ENCODE measurements around the gene RAB13. TPM values are rescaled to one million over a fixed set of nuclear protein-coding genes. Genes with fewer than 3 reads are reported as not detected.

The RAB13 gene
- total and polyA plus RNA-seq, 2 donors (not counting 1 experiment from before 2014, with no cell fraction given): 0.09 to 9.7 TPM

GRCh38 chr1:154012129-154012528, 26.0 kb upstream of the RAB13 start:
- Histone ChIP-seq H3K36me3 (replicated peaks in 1 of 2; ENCODE audit: control extremely low read depth in 1 of 2, control insufficient read depth in 1 of 2, extremely low read depth in 1 of 2, insufficient read depth in 2 of 2, low read length in 1 of 2) (no peaks in the 10 kb centered on the region), H3K27ac (ENCODE audit: low read length in 2 of 2) (no peak overlapping the region), H4K20me1 (ENCODE audit: control insufficient read depth, insufficient read depth, low read length, poor library complexity, severe bottlenecking) (no peaks in the 10 kb centered on the region), H3K9me3 (ENCODE audit: control extremely low read depth in 1 of 3, control insufficient read depth in 2 of 3, insufficient read depth in 1 of 3, low read length in 2 of 3) (no peaks in the 10 kb centered on the region), H3K4me2 (replicated peaks; ENCODE audit: low read depth, low read length, poor library complexity, severe bottlenecking) (no peak overlapping the region), H3K9ac (ENCODE audit: low read length) (no peak overlapping the region), H3K4me1 (ENCODE audit: control insufficient read depth in 2 of 2, insufficient read depth in 2 of 2, low read length in 2 of 2) (no peaks in the 10 kb centered on the region), H3K27me3 (replicated peaks in 1 of 4; ENCODE audit: control extremely low read depth in 1 of 4, control insufficient read depth in 3 of 4, insufficient read depth in 4 of 4, low read length in 3 of 4) (no peaks in the 10 kb centered on the region), H2AFZ (ENCODE audit: insufficient read depth, low read depth, low read length, poor library complexity, severe bottlenecking) (no peak overlapping the region), H3K79me2 (ENCODE audit: control insufficient read depth, insufficient read depth, low read length) (no peaks in the 10 kb centered on the region), H3K4me3 (ENCODE audit: control extremely low read depth in 1 of 5, extremely low read depth in 1 of 5, insufficient read depth in 1 of 5, low read depth in 2 of 5, low read length in 4 of 5) (no peak overlapping the region)
- no peaks in the 10 kb centered on the region for H3K4me1 Mint-ChIP-seq
- TF ChIP-seq, protein P1, sequence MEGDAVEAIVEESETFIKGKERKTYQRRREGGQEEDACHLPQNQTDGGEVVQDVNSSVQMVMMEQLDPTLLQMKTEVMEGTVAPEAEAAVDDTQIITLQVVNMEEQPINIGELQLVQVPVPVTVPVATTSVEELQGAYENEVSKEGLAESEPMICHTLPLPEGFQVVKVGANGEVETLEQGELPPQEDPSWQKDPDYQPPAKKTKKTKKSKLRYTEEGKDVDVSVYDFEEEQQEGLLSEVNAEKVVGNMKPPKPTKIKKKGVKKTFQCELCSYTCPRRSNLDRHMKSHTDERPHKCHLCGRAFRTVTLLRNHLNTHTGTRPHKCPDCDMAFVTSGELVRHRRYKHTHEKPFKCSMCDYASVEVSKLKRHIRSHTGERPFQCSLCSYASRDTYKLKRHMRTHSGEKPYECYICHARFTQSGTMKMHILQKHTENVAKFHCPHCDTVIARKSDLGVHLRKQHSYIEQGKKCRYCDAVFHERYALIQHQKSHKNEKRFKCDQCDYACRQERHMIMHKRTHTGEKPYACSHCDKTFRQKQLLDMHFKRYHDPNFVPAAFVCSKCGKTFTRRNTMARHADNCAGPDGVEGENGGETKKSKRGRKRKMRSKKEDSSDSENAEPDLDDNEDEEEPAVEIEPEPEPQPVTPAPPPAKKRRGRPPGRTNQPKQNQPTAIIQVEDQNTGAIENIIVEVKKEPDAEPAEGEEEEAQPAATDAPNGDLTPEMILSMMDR (IDR thresholded peaks at IDR 0.05): no peak
- no peak for TF ChIP-seq EZH2 (IDR thresholded peaks at IDR 0.05; ENCODE audit: borderline replicate concordance, insufficient read depth, low read depth, low read length, poor library complexity, severe bottlenecking)
- no peak for ATAC-seq (ENCODE audit: low read depth)
- no peak overlapping the region for H3K4me3 Mint-ChIP-seq
- no peaks in the 10 kb centered on the region for H3K9me3 Mint-ChIP-seq (ENCODE audit: insufficient read depth)
- POLR2A ChIA-PET: interaction anchor here (0.7 kb wide), 1 partner anchor 221 kb away, joined by 5 read pairs; no protein-coding TSS in a partner anchor
- H3K27me3 Mint-ChIP-seq: no peaks in the 10 kb centered on the region
- 100% methylated on average over 1 of the region's 1 CpG for WGBS (ENCODE audit: insufficient coverage)
- DNase-seq: no peak
- no peak overlapping the region for H3K27ac Mint-ChIP-seq
- intact Hi-C loops (cut with micrococcal nuclease): no loop called here
- CTCF ChIA-PET: no interaction called here

GRCh38 chr1:154006136-154006535, 20.0 kb upstream of the RAB13 start:
- no peaks in the 10 kb centered on the region for H3K9me3 ChIP-seq (ENCODE audit: control extremely low read depth in 1 of 3, control insufficient read depth in 2 of 3, insufficient read depth in 1 of 3, low read length in 2 of 3)
- no peaks in the 10 kb centered on the region for H3K79me2 ChIP-seq (ENCODE audit: control insufficient read depth, insufficient read depth, low read length)
- Mint-ChIP-seq H3K4me1 (no peaks in the 10 kb centered on the region), H3K9me3 (ENCODE audit: insufficient read depth) (no peaks in the 10 kb centered on the region), H3K4me3 (no peak overlapping the region), H3K27me3 (no peaks in the 10 kb centered on the region), H3K27ac (no peak overlapping the region)
- no CpG with 5 or more reads among the region's 3 CpGs for WGBS (ENCODE audit: insufficient coverage)
- H3K27me3 ChIP-seq (replicated peaks in 1 of 4; ENCODE audit: control extremely low read depth in 1 of 4, control insufficient read depth in 3 of 4, insufficient read depth in 4 of 4, low read length in 3 of 4): no peaks in the 10 kb centered on the region
- ChIA-PET CTCF (no interaction called here), POLR2A (no interaction called here)
- no peak overlapping the region for H3K4me2 ChIP-seq (replicated peaks; ENCODE audit: low read depth, low read length, poor library complexity, severe bottlenecking)
- intact Hi-C loops (cut with micrococcal nuclease): no loop called here
- TF ChIP-seq, protein P1 (IDR thresholded peaks at IDR 0.05): no peak
- TF ChIP-seq EZH2 (IDR thresholded peaks at IDR 0.05; ENCODE audit: borderline replicate concordance, insufficient read depth, low read depth, low read length, poor library complexity, severe bottlenecking): no peak
- DNase-seq (no peak), ATAC-seq (ENCODE audit: low read depth) (no peak)
- H4K20me1 ChIP-seq (ENCODE audit: control insufficient read depth, insufficient read depth, low read length, poor library complexity, severe bottlenecking): no peaks in the 10 kb centered on the region
- no peaks in the 10 kb centered on the region for H3K4me1 ChIP-seq (ENCODE audit: control insufficient read depth in 2 of 2, insufficient read depth in 2 of 2, low read length in 2 of 2)
- no peaks in the 10 kb centered on the region for H3K36me3 ChIP-seq (replicated peaks in 1 of 2; ENCODE audit: control extremely low read depth in 1 of 2, control insufficient read depth in 1 of 2, extremely low read depth in 1 of 2, insufficient read depth in 2 of 2, low read length in 1 of 2)
- no peak overlapping the region for H2AFZ ChIP-seq (ENCODE audit: insufficient read depth, low read depth, low read length, poor library complexity, severe bottlenecking)
- no peak overlapping the region for H3K27ac ChIP-seq (ENCODE audit: low read length in 2 of 2)
- H3K9ac ChIP-seq (ENCODE audit: low read length): no peak overlapping the region
- H3K4me3 ChIP-seq (ENCODE audit: control extremely low read depth in 1 of 5, extremely low read depth in 1 of 5, insufficient read depth in 1 of 5, low read depth in 2 of 5, low read length in 4 of 5): no peak overlapping the region
